B cell (primary cell): Measurements from ENCODE around the gene CCDC177. TPM values are rescaled to one million over a fixed set of nuclear protein-coding genes. Genes with fewer than 3 reads are reported as not detected.
"Not testable (repeated sequence)": the region's sequence is repeated elsewhere in the genome, so short reads cannot be mapped to it uniquely, and the experiment has no call there.

Source experiments
- ATAC-seq: fragments of 200-7000 bp; cut with Tn5 transposase; one replicate; pipeline ENCODE4 v1.10.0; 2021; ENCODE audit warnings: low read depth, mild to moderate bottlenecking, moderate number of reproducible peaks, moderate library complexity
- CTCF ChIA-PET: fragments of 350-600 bp; sonication (Branson Sonifier 250); formaldehyde crosslinking; loops from one replicate; lab custom pipeline; 2021; ENCODE audit warnings: antibody characterized with exemption, inconsistent platforms; lab: Charles Lee
- POLR2A ChIA-PET: fragments of 350-600 bp; sonication (Branson Sonifier 250); formaldehyde crosslinking; loops from one replicate; lab custom pipeline; 2021; ENCODE audit warnings: antibody characterized with exemption; lab: Charles Lee
- DNase-seq: peaks from one replicate; pipeline ENCODE4 v3.0.0; 2013
- H2AFZ ChIP-seq: 2 replicates; pipeline ENCODE4 v1.6.1; 2012; ENCODE audit warnings: mild to moderate bottlenecking, low read depth, low read length; ENCODE audit not compliant: insufficient read depth, poor library complexity, severe bottlenecking
- H3K27ac ChIP-seq, 2 donors: 1 replicate in 1 of 2; 2 replicates in 1 of 2; pipeline ENCODE4 v1.5.1; 2012 to 2013; ENCODE audit warnings: low read length in 2 of 2, mild to moderate bottlenecking in 2 of 2, moderate library complexity in 1 of 2
- H3K27me3 ChIP-seq, 4 experiments: fragments of 200-600 bp in 1 of 4; sonication (generic) in 1 of 4; replicated peaks in 1 of 4; 1 replicate in 2 of 4; 2 replicates in 2 of 4; pipeline versions ENCODE4 v1.6.1 to v1.7.0; 2013 to 2016; ENCODE audit warnings: low read length in 3 of 4, mild to moderate bottlenecking in 2 of 4, mixed read lengths in 1 of 4, moderate library complexity in 1 of 4; ENCODE audit not compliant: insufficient read depth in 4 of 4, control insufficient read depth in 3 of 4; ENCODE audit errors: control extremely low read depth in 1 of 4
- H3K36me3 ChIP-seq, 2 experiments: replicated peaks in 1 of 2; 1 replicate in 1 of 2; 2 replicates in 1 of 2; pipeline versions ENCODE4 v1.6.1 to v1.7.1; 2013; ENCODE audit warnings: low read length in 1 of 2; ENCODE audit not compliant: insufficient read depth in 2 of 2, control insufficient read depth in 1 of 2; ENCODE audit errors: control extremely low read depth in 1 of 2, extremely low read depth in 1 of 2
- H3K4me1 ChIP-seq, 2 donors: fragments of 200-600 bp in 1 of 2; sonication (generic) in 1 of 2; 1 replicate in 1 of 2; 2 replicates in 1 of 2; pipeline versions ENCODE4 v1.5.1 to v1.6.1; 2013 to 2017; ENCODE audit warnings: low read length in 2 of 2; ENCODE audit not compliant: control insufficient read depth in 2 of 2, insufficient read depth in 2 of 2
- H3K4me2 ChIP-seq: replicated peaks from 2 replicates; pipeline ENCODE3; 2012; ENCODE audit warnings: mild to moderate bottlenecking, low read depth, low read length; ENCODE audit not compliant: poor library complexity, severe bottlenecking
- H3K4me3 ChIP-seq, 5 experiments: fragments of 200-600 bp in 1 of 5; sonication (generic) in 1 of 5; 1 replicate in 3 of 5; 2 replicates in 2 of 5; pipeline versions ENCODE4 v1.5.1 to v1.7.0; 2011 to 2016; ENCODE audit warnings: low read length in 4 of 5, mild to moderate bottlenecking in 4 of 5, low read depth in 2 of 5, control low read depth in 1 of 5, moderate library complexity in 1 of 5; ENCODE audit not compliant: insufficient read depth in 1 of 5; ENCODE audit errors: control extremely low read depth in 1 of 5, extremely low read depth in 1 of 5
- H3K79me2 ChIP-seq: fragments of 200-600 bp; sonication (generic); one replicate; pipeline ENCODE4 v1.6.0; 2016; ENCODE audit warnings: low read length; ENCODE audit not compliant: control insufficient read depth, insufficient read depth
- H3K9ac ChIP-seq: fragments of 200-600 bp; sonication (generic); 2 replicates; pipeline ENCODE4 v1.6.1; 2017; ENCODE audit warnings: mild to moderate bottlenecking, low read length, moderate library complexity
- H3K9me3 ChIP-seq, 3 donors: one replicate each; pipeline versions ENCODE4 v1.6.1 to v1.7.1; 2013; ENCODE audit warnings: low read length in 2 of 3; ENCODE audit not compliant: control insufficient read depth in 2 of 3, insufficient read depth in 1 of 3; ENCODE audit errors: control extremely low read depth in 1 of 3
- H4K20me1 ChIP-seq: 2 replicates; pipeline ENCODE4 v1.6.0; 2012; ENCODE audit warnings: mild to moderate bottlenecking, low read length; ENCODE audit not compliant: insufficient read depth, control insufficient read depth, poor library complexity, severe bottlenecking
- H3K27ac Mint-ChIP-seq: one replicate; pipeline ENCODE4 v1.8.0; 2021; ENCODE audit warnings: mixed read lengths
- H3K27me3 Mint-ChIP-seq: one replicate; pipeline ENCODE4 v1.8.0; 2021; ENCODE audit warnings: mixed read lengths
- H3K4me1 Mint-ChIP-seq: one replicate; pipeline ENCODE4 v1.8.0; 2021; ENCODE audit warnings: mixed read lengths
- H3K4me3 Mint-ChIP-seq: one replicate; pipeline ENCODE4 v1.8.0; 2021; ENCODE audit warnings: mixed read lengths
- H3K9me3 Mint-ChIP-seq: one replicate; pipeline ENCODE4 v1.8.0; 2022; ENCODE audit warnings: mixed read lengths; ENCODE audit not compliant: insufficient read depth
- CTCF ChIP-seq: fragments of 200-600 bp; IDR thresholded peaks from one replicate; pipeline ENCODE4 v1.8.0; 2022; ENCODE audit warnings: antibody characterized with exemption, mild to moderate bottlenecking
- EZH2 ChIP-seq: IDR thresholded peaks from 2 replicates; pipeline ENCODE4 v1.6.1; 2012; ENCODE audit warnings: borderline replicate concordance, low read depth, mild to moderate bottlenecking, moderate library complexity, low read length; ENCODE audit not compliant: insufficient read depth, poor library complexity, severe bottlenecking
- WGBS: methylation state at CpG from one replicate; pipeline ENCODE4 v1.1.5; 2013; ENCODE audit warnings: missing lambda C conversion rate; ENCODE audit not compliant: insufficient coverage; 5-methylcytosine and 5-hydroxymethylcytosine counted together
- intact Hi-C: fragments of 100-400 bp; cut with micrococcal nuclease; formaldehyde crosslinking; loops from one replicate; pipeline ENCODE4 v1.10.0; 2022
- polyA plus RNA-seq: library from polyadenylated mRNA; depleted of rRNA; stranded (reverse); fragments of >200 nt; gene quantifications from 2 replicates; pipeline ENCODE4 v1.2.3, GENCODE V29; 2012
- total RNA-seq, 2 donors: library from RNA; stranded (reverse); fragments of 120-200 nt in 1 of 2; gene quantifications; 1 replicate in 1 of 2; 2 replicates in 1 of 2; pipeline versions ENCODE4 v1.2.3 to v1.2.4, GENCODE V29; 2013 to 2022

The CCDC177 gene
- total and polyA plus RNA-seq, 2 donors (not counting 1 experiment from before 2014, with no cell fraction given) = not detected

GRCh38 chr14:69600304-69600891 lies 25.7 kb upstream of the CCDC177 start:
- H3K4me3 Mint-ChIP-seq = no peak overlapping the region
- H3K27ac ChIP-seq = no peak overlapping the region
- intact Hi-C loops = no loop called here
- no peaks in the 10 kb centered on the region for H3K79me2 ChIP-seq
- no peaks in the 10 kb centered on the region for H3K9me3 ChIP-seq
- no peaks in the 10 kb centered on the region for H3K36me3 ChIP-seq
- ChIA-PET POLR2A (no interaction called here), CTCF (interaction anchor here (0.6 to 7.5 kb wide), 11 partner anchors 16 to 358 kb away, joined by 3 to 43 read pairs (median 3); no protein-coding TSS in a partner anchor)
- H3K27ac Mint-ChIP-seq = no peak overlapping the region
- DNase-seq (no peak), ATAC-seq (no peak)
- no peak overlapping the region for H2AFZ ChIP-seq
- no peaks in the 10 kb centered on the region for H3K27me3 Mint-ChIP-seq
- 89% methylated on average over 1 of the region's 3 CpGs for WGBS
- no peak overlapping the region for H3K9ac ChIP-seq
- no peaks in the 10 kb centered on the region for H3K4me1 ChIP-seq
- no peak overlapping the region for H3K4me3 ChIP-seq
- TF ChIP-seq EZH2 (no peak), CTCF (no peak)
- H3K9me3 Mint-ChIP-seq = no peaks in the 10 kb centered on the region
- H3K4me1 Mint-ChIP-seq = peaks cover 2% of the 10 kb centered on the region
- no peaks in the 10 kb centered on the region for H3K27me3 ChIP-seq
- H4K20me1 ChIP-seq = no peaks in the 10 kb centered on the region
- no peak overlapping the region for H3K4me2 ChIP-seq

- H3K9me3 ChIP-seq, H3K36me3 ChIP-seq, H3K4me2 ChIP-seq, ATAC-seq, H3K4me3 Mint-ChIP-seq, POLR2A ChIA-PET, H4K20me1 ChIP-seq, DNase-seq, H3K4me1 ChIP-seq, H3K4me1 Mint-ChIP-seq, H3K27me3 ChIP-seq, H3K4me3 ChIP-seq, H3K9ac ChIP-seq, intact Hi-C loops, H3K27ac Mint-ChIP-seq, H2AFZ ChIP-seq, H3K9me3 Mint-ChIP-seq, H3K79me2 ChIP-seq, H3K27ac ChIP-seq, H3K27me3 Mint-ChIP-seq: not testable (repeated sequence)
- CTCF ChIA-PET = interaction anchor here (1.0 to 7.5 kb wide), 5 partner anchors 15 to 357 kb away, joined by 3 to 43 read pairs (median 5); partner anchors contain the start of gene CCDC177
- WGBS = no CpG with 5 or more reads among the region's 5 CpGs
Measured at GRCh38 chr14:69599431-69599830, 24.8 kb upstream of the CCDC177 start.
